ENCODE measurements around the gene GGACT.
"Not testable (repeated sequence)": the region's sequence is repeated elsewhere in the genome, so short reads cannot be mapped to it uniquely, and the experiment has no call there.

GGACT gene

DNA sequence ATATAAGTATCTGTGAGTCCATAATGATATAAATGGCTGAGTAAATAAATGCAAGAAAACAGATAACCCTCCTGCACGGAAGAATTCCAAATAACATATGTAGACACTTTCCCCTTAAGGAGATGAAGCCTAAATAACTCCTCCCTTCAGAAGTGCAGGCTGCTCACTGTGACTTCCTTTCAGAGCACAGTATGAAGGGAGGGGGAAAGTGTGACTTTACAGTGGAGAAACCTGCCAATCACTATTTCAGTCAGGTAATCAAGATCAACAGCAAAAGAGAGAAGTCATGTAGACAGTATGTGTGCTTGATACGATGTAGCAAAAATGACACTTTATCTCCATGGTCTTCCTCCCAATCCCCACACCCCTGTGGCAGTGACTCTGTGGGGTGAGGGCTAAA is 7.1 kb downstream of the GGACT start:
- Histone ChIP-seq H3K4me3 (ENCODE audit: low read length) (no peak overlapping the region), H3K9ac (ENCODE audit: low read length) (no peak overlapping the region)

DNA sequence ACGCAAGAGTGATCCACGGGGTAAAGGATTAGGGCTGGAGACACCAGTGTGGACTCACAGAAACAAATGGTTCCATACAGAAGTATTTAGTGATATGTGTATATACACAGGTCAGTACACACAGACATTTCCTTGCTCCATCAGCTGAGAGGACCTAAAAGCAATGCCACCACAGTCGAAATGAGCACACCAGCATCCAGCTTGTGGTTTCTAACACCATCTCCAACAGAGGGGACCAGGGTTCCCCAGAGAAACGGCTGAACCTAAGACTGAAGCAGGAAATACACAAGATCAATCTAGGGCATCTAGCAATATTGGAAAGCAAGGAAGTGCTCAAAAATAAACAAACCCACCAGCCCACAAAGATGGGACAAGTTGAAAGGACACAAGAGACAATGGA is 7.6 kb downstream of the GGACT start:
- Histone ChIP-seq H3K27me3 (ENCODE audit: low read depth, low read length) (no peaks in the 10 kb centered on the region), H3K36me3 (replicated peaks; ENCODE audit: low read depth, low read length) (no peaks in the 10 kb centered on the region), H3K9ac (ENCODE audit: low read length) (no peak overlapping the region), H3K4me2 (ENCODE audit: low read length) (no peak overlapping the region), H3K79me2 (ENCODE audit: low read length) (no peaks in the 10 kb centered on the region), H4K20me1 (ENCODE audit: insufficient read depth, low read length) (no peaks in the 10 kb centered on the region), H3K4me3 (ENCODE audit: low read length) (no peak overlapping the region), H3K4me1 (ENCODE audit: low read length) (peaks cover 3% of the 10 kb centered on the region; the same call in 1 of the 2 replicates), H2AFZ (ENCODE audit: low read depth, low read length) (no peak overlapping the region), H3K9me3 (ENCODE audit: insufficient read depth, low read length) (no peaks in the 10 kb centered on the region), H3K27ac (ENCODE audit: low read length) (no peak overlapping the region)
- TF ChIP-seq EZH2phosphoT487 (IDR thresholded peaks at IDR 0.05; ENCODE audit: low read depth): no peak
- TF ChIP-seq, protein P1, sequence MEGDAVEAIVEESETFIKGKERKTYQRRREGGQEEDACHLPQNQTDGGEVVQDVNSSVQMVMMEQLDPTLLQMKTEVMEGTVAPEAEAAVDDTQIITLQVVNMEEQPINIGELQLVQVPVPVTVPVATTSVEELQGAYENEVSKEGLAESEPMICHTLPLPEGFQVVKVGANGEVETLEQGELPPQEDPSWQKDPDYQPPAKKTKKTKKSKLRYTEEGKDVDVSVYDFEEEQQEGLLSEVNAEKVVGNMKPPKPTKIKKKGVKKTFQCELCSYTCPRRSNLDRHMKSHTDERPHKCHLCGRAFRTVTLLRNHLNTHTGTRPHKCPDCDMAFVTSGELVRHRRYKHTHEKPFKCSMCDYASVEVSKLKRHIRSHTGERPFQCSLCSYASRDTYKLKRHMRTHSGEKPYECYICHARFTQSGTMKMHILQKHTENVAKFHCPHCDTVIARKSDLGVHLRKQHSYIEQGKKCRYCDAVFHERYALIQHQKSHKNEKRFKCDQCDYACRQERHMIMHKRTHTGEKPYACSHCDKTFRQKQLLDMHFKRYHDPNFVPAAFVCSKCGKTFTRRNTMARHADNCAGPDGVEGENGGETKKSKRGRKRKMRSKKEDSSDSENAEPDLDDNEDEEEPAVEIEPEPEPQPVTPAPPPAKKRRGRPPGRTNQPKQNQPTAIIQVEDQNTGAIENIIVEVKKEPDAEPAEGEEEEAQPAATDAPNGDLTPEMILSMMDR (IDR thresholded peaks at IDR 0.05; ENCODE audit: low read depth, low read length): no peak

More for the DNA sequence above, 7.1 kb downstream of the GGACT start:
- H3K27ac ChIP-seq (ENCODE audit: low read length): no peak overlapping the region
- TF ChIP-seq EZH2phosphoT487 (IDR thresholded peaks at IDR 0.05; ENCODE audit: low read depth): no peak
- TF ChIP-seq, protein P1 (IDR thresholded peaks at IDR 0.05; ENCODE audit: low read depth, low read length): no peak
- no peak overlapping the region for H2AFZ ChIP-seq (ENCODE audit: low read depth, low read length)
- no peaks in the 10 kb centered on the region for H3K36me3 ChIP-seq (replicated peaks; ENCODE audit: low read depth, low read length)
- H3K9me3 ChIP-seq (ENCODE audit: insufficient read depth, low read length): no peaks in the 10 kb centered on the region
- H3K4me2 ChIP-seq (ENCODE audit: low read length): no peak overlapping the region
- no peaks in the 10 kb centered on the region for H4K20me1 ChIP-seq (ENCODE audit: insufficient read depth, low read length)
- no peaks in the 10 kb centered on the region for H3K27me3 ChIP-seq (ENCODE audit: low read depth, low read length)
- H3K4me1 ChIP-seq (ENCODE audit: low read length): no peaks in the 10 kb centered on the region
- H3K79me2 ChIP-seq (ENCODE audit: low read length): no peaks in the 10 kb centered on the region

DNA sequence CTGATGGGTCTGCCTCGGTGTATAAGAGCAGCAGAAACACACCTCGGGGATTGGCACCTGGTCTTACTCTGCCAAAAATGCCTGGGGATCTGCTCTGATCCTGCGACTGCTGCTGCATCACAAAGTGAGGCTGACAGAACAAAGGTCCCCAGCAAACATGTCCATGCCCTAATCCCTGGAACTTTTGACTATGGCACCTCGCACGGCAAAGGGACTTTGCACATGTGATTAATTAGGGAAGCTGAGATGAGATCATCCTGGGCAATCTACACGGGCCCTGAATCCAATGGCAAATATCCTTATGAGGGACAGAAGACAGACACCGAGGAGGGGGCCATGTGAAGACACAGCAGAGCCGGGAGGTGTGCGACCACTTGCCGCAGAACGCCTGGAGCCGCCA is 8.5 kb downstream of the GGACT start:
- H3K9me3 ChIP-seq (ENCODE audit: insufficient read depth, low read length): no peaks in the 10 kb centered on the region
- H3K79me2 ChIP-seq (ENCODE audit: low read length): no peaks in the 10 kb centered on the region
- no peak overlapping the region for H2AFZ ChIP-seq (ENCODE audit: low read depth, low read length)
- H3K9ac ChIP-seq (ENCODE audit: low read length): no peak overlapping the region
- no peak overlapping the region for H3K4me3 ChIP-seq (ENCODE audit: low read length)
- no peaks in the 10 kb centered on the region for H3K27me3 ChIP-seq (ENCODE audit: low read depth, low read length)
- H3K4me2 ChIP-seq (ENCODE audit: low read length): no peak overlapping the region
- no peaks in the 10 kb centered on the region for H3K36me3 ChIP-seq (replicated peaks; ENCODE audit: low read depth, low read length)
- H3K4me1 ChIP-seq (ENCODE audit: low read length): peaks cover 3% of the 10 kb centered on the region; the same call in 1 of the 2 replicates
- TF ChIP-seq EZH2phosphoT487 (IDR thresholded peaks at IDR 0.05; ENCODE audit: low read depth): no peak
- TF ChIP-seq, protein P1 (IDR thresholded peaks at IDR 0.05; ENCODE audit: low read depth, low read length): no peak
- no peaks in the 10 kb centered on the region for H4K20me1 ChIP-seq (ENCODE audit: insufficient read depth, low read length)
- no peak overlapping the region for H3K27ac ChIP-seq (ENCODE audit: low read length)

DNA sequence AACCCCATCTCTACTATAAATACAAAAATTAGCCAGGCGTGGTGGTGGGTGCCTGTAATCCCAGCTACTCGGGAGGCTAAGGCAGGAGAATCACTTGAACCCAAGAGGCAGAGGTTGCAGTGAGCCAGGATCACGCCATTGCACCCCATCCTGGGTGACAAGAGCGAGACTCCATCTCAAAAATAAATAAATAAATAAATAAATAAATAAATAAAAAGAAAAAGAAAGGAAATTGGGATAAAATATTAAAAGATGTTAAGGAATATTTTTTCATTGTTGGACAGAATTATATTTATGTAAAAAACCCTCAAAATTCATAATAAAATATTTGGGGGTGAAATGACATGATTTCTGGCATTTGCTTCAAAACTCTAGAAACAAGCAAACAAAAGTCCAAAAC is 11.3 kb downstream of the GGACT start:
- not testable (repeated sequence) for H3K27me3 ChIP-seq (ENCODE audit: low read depth, low read length)

DNA sequence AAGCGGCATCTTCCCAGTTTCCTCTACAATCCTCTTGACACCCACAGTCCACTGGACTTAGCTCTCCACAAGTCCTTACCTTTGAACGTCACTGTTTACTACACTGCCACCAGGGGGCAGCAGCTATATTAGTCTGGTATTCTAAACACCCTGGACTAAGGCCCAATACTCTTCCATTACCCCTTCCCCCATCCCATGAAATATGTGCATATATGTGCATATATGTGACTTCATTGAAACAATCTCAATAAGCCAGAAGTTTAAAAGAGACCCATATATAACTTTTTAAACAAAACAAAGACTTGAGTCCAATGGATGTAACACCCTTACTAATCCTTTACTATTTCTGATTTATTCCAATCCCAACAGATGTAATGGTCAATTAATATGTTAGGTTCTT is 15.5 kb downstream of the GGACT start:
- Histone ChIP-seq H4K20me1 (ENCODE audit: insufficient read depth, low read length) (no peaks in the 10 kb centered on the region), H3K4me2 (ENCODE audit: low read length) (no peak overlapping the region), H3K4me1 (ENCODE audit: low read length) (peaks cover 3% of the 10 kb centered on the region; the same call in 1 of the 2 replicates), H2AFZ (ENCODE audit: low read depth, low read length) (no peak overlapping the region), H3K27ac (ENCODE audit: low read length) (no peak overlapping the region), H3K9me3 (ENCODE audit: insufficient read depth, low read length) (no peaks in the 10 kb centered on the region), H3K36me3 (replicated peaks; ENCODE audit: low read depth, low read length) (no peaks in the 10 kb centered on the region), H3K4me3 (ENCODE audit: low read length) (no peak overlapping the region), H3K79me2 (ENCODE audit: low read length) (no peaks in the 10 kb centered on the region), H3K27me3 (ENCODE audit: low read depth, low read length) (no peaks in the 10 kb centered on the region), H3K9ac (ENCODE audit: low read length) (no peak overlapping the region)
- no peak for TF ChIP-seq EZH2phosphoT487 (IDR thresholded peaks at IDR 0.05; ENCODE audit: low read depth)
- TF ChIP-seq, protein P1 (IDR thresholded peaks at IDR 0.05; ENCODE audit: low read depth, low read length): peak; percentile 94

More for the DNA sequence above, 11.3 kb downstream of the GGACT start:
- H3K27ac ChIP-seq (ENCODE audit: low read length); H4K20me1 ChIP-seq (ENCODE audit: insufficient read depth, low read length); H3K79me2 ChIP-seq (ENCODE audit: low read length); H3K4me3 ChIP-seq (ENCODE audit: low read length); H3K9me3 ChIP-seq (ENCODE audit: insufficient read depth, low read length); H3K9ac ChIP-seq (ENCODE audit: low read length); H3K4me2 ChIP-seq (ENCODE audit: low read length); H3K4me1 ChIP-seq (ENCODE audit: low read length); H3K36me3 ChIP-seq (replicated peaks; ENCODE audit: low read depth, low read length); H2AFZ ChIP-seq (ENCODE audit: low read depth, low read length): not testable (repeated sequence)

Measured in OCI-LY3 (cell line).